GM21737 (cell line): ENCODE results near the gene SUSD2.
"Not testable (repeated sequence)": the region's sequence is repeated elsewhere in the genome, so short reads cannot be mapped to it uniquely, and the experiment has no call there.

ENCODE experiments used
- ATAC-seq: cut with Tn5 transposase; IDR thresholded peaks from one replicate; pipeline ENCODE4 v1.9.1; 2021; ENCODE audit warnings: mild to moderate bottlenecking, moderate library complexity; ENCODE audit not compliant: unreplicated experiment

SUSD2 gene

DNA sequence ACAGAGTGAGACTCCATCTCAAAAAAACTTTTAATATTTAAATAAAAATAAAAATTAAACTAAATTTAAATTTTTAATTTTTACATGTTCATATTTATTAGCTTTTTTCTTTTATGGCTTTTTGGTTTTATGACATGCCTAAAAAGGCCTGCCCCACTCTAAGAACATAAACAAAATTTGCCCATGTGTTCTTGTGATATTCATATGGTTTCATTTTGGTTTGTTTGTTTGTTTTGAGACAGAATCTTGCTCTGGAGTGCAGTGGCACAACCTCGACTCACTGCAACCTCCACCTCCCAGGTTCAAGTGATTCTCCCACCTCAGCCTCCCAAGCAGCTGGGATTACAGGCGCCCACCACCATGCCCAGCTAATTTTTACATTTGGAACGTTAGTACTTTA is 27.7 kb downstream of the SUSD2 start:
- no peak for ATAC-seq

DNA sequence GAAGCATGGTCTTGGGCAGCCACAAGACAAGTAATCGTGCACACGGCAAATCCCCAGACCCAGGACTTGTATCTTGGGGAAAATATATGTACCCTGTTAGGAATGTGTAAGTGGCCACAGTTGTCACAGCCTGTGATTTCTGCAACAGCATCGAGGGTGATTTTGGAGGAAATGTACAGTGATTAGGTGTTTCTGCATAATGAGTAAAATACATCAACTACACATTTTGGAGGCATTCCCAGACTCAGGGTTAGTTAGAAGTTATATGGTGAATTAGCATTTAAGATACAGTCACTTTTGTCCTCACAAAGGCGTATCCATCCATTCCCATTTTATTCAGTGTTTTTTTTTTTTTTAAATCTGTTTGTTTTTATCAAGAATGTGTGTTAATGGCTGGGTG is 28.4 kb downstream of the SUSD2 start:
- ATAC-seq = no peak

GRCh38 chr22:24210409-24210808 is 29.1 kb downstream of the SUSD2 start:
- not testable (repeated sequence) for ATAC-seq

- ATAC-seq = not testable (repeated sequence)
Observed at GRCh38 chr22:24211716-24212115, 30.4 kb downstream of the SUSD2 start.

- ATAC-seq = not testable (repeated sequence)
Observed at GRCh38 chr22:24213111-24213510, 31.8 kb downstream of the SUSD2 start.

DNA sequence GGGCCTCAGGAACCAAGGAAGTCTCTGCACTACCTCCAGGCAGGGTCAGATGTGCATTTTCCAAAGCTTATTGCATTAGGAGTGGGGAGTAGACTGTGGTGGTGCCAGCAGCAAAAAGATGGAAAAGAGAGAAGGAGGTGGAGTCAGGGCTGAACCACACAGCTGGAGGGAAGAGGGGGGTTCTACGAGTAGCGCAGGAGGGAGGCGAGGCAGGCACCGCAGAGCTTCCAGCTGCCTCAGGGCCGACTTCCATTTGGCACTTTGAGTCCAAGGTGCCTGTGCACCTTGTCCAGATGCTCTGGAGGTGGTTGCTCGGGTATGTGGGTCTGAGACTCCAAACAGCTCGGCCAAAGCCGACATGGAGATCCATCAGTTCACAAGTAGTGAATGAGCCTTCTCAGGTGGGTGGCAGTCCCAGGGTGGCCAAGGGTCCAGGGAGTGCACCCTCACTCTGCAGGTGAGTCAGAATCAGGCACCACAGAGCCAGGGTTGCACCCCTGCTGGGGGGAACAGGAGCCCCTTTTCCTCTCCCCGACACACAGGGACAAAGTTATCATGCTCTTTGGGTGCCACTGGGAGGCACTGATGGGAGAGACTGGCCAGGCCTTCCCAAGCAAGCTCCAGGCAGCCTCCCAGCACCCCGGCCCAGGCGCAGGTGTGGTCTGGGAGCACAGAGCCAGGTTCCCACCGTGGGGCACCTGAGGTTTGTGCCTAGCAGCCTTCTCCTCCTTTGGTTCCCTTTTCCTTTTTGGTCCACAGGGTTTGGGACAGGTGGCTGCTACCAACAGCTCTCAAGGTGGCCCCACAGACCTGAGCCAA is 33.4 kb downstream of the SUSD2 start:
- ATAC-seq = no peak

- ATAC-seq = no peak
Observed at GRCh38 chr22:24216541-24217209, 35.4 kb downstream of the SUSD2 start.

DNA sequence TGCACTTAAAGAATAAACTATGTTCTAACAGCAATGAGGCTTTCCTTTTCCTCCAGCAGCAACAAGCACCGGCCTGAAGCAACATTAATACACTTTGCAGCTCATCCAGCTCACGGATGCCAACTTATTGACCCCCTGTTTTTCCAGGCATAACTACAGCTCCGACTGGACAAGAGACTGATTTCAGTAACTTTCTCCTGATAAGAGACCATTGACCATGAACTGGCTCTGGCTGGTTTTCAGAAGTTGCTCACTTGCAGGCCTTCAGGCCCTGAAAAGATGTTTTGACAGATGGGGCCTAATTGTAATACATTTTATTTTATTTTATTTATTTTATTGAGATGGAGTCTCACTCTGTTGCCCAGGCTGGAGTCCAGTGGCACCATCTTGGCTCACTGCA is 36.1 kb downstream of the SUSD2 start:
- ATAC-seq = no peak

DNA sequence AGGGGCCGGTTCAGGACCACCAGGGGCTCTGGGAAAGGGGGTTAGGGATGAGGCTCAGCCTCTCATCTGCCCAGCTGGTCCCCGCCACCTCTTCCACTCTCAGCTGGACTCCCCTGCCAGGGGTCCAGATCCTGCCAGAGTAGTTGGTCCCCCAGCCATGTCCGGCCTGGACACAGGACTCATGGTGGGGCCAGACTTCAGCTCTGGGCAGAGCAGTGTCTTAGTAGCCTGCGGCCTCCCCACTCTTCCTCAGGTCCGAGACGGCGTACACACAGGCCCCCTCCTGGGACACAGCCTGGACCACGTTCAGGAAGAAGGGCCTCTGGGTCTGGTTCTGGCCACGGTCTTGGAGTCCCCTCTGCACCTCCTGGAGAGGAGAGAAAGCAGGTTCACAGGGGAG is 38.5 kb downstream of the SUSD2 start:
- no peak for ATAC-seq

DNA sequence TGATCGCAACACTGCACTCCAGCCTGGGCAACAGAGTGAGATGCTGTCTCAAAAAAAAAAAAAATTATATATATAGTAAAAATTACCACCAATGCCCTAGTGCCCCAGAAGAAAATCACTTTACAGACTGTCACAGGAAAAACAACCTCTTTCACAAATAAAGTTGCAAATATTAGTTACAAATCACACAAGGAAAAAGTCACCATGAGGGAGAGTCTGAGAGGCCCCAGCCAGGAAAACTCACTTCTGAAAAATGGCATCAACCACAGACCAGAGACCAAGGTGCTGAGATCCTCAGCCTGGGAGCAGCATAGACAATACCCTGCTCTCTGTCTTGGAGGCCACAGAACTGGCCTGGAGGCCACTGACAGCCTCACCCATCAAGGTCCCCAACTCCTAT is 43.2 kb downstream of the SUSD2 start:
- no peak for ATAC-seq

- ATAC-seq = no peak
Observed at GRCh38 chr22:24225044-24225601, 43.8 kb downstream of the SUSD2 start.

DNA sequence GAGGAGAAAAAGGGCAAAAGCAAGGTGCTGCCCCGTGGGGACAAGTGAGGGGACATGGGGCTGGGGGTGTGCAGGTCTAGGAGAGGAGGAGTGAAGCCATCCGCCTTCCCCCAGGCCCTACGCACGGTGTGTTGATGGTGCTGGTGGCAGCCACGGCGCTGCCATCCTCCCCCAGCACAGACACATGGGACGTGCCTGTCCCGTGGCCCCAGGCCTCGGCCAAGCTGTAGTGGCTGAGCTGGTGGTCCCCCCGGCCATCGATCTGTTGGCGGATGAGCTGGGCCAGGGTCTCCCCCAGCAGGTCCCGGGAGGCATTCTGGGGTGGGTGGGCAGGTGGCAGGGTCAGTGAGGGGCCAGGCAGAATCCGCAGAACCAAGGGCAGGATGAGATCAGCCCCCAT is 44.7 kb downstream of the SUSD2 start:
- ATAC-seq = no peak

- ATAC-seq = no peak
Observed at GRCh38 chr22:24230911-24231656, 49.8 kb downstream of the SUSD2 start.

DNA sequence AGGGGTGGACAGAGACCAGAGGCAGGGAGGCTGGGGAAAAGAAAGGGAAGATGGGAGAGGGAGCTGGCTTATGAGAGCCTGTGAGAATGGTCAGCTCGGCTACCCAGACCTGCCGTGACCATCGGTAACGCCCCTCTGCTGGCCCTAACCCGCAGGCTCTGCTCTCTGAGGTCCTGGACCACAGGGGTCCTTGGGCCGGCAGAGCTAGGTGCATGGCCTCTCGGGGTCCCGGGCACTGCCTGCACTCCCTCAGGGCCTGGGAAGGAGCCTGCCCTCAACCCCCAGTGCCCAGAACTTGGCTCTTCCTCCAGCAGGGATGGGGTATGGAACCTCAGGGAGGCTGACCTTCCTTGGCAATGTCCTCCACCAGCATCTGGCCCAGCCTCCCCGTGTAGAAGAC is 50.4 kb downstream of the SUSD2 start:
- no peak for ATAC-seq

- ATAC-seq = no peak
Observed at GRCh38 chr22:24232124-24232523, 50.8 kb downstream of the SUSD2 start.

GRCh38 chr22:24232725-24233124 is 51.4 kb downstream of the SUSD2 start:
- ATAC-seq = no peak

DNA sequence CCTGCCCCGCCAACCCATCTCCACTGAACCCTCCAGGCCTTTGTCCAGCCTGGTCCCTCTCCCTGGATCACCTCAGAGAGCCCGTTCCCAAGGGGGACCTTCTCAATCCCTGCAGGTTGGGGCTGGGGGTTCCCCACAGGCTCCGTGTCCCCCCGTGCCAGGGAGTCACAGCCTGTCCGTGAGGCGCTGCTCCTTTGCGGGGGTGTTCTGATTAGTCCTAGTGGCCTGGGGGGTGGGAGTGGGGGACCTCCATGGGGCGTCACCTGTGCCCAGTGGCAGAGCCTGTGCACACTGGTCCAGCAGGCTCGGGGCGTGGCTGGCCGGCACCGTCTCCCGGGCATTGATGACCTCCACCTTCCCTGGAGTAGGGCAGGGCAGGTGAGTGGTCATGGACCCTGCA is 51.9 kb downstream of the SUSD2 start:
- no peak for ATAC-seq

GRCh38 chr22:24233816-24234215 is 52.5 kb downstream of the SUSD2 start:
- no peak for ATAC-seq

DNA sequence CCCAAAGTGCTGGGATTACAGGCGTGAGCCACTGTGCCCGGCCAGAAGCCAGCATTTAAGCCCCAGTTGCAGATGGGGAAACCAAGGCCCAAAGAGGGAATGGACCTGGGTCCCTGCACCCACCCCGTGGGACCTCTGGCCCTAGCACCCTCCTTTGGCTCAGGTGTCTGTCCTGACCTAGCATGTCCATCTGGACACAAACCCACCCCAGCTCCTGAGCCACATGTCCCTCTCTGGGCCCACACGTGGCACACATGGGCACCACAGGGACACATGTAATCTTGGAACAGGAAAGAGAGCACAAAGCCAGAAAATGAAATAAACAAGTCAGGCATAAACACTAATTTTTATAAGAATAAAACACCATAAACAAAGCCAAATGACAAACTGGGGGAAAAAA is 54.0 kb downstream of the SUSD2 start:
- no peak for ATAC-seq

DNA sequence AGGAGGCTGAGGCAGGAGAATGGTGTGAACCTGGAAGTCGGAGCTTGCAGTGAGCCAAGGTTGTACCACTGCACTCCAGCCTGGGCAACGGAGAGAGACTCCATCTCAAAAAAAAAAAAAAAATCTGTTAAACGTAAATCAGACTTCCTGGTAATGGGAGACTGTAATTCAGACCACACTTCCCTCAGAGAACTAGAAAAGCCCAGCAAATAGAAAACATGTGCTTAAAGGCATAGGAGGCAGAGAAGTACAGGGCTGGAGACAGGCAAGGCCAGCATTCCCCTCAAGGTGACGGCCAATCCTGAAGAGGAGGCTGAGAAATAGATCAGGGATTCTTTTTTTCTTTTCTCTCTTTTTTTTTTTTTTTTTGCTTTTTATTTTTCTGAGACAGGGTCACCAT is 55.4 kb downstream of the SUSD2 start:
- ATAC-seq = no peak

DNA sequence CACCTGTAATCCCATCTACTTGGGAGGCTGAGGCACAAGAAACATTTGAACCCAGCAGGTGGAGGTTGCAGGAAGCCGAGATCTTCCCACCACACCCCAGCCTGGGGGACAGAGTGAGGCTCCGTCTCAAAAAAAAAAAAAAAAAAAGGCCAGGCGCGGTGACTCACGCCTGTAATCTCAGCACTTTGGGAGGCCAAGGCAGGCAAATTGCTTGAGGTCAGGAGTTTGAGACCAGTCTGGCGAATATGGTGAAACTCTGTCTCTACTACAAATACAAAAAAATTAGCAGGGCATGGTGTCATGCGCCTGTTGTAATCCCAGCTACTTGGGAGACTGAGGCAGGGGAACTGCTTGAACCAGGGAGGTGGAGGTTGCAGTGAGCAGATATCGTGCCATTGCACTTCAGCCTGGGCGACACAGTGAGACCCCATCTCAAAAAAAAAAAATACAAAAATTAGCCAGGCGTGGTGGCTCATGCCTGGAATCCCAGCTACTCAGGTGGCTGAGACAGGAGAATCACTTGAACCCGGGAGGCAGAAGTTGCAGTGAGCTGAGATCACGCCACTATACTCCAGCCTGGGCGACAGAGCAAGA is 56.9 kb downstream of the SUSD2 start:
- not testable (repeated sequence) for ATAC-seq
